HG03354 (cell line): Measurements from ENCODE around the gene HGS.

Experiments
- ATAC-seq: cut with Tn5 transposase; IDR thresholded peaks from one replicate; pipeline ENCODE4 v1.9.1; 2021; ENCODE audit warnings: mild to moderate bottlenecking; ENCODE audit not compliant: unreplicated experiment, poor library complexity, severe bottlenecking

Gene HGS, protein sequence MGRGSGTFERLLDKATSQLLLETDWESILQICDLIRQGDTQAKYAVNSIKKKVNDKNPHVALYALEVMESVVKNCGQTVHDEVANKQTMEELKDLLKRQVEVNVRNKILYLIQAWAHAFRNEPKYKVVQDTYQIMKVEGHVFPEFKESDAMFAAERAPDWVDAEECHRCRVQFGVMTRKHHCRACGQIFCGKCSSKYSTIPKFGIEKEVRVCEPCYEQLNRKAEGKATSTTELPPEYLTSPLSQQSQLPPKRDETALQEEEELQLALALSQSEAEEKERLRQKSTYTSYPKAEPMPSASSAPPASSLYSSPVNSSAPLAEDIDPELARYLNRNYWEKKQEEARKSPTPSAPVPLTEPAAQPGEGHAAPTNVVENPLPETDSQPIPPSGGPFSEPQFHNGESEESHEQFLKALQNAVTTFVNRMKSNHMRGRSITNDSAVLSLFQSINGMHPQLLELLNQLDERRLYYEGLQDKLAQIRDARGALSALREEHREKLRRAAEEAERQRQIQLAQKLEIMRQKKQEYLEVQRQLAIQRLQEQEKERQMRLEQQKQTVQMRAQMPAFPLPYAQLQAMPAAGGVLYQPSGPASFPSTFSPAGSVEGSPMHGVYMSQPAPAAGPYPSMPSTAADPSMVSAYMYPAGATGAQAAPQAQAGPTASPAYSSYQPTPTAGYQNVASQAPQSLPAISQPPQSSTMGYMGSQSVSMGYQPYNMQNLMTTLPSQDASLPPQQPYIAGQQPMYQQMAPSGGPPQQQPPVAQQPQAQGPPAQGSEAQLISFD

DNA sequence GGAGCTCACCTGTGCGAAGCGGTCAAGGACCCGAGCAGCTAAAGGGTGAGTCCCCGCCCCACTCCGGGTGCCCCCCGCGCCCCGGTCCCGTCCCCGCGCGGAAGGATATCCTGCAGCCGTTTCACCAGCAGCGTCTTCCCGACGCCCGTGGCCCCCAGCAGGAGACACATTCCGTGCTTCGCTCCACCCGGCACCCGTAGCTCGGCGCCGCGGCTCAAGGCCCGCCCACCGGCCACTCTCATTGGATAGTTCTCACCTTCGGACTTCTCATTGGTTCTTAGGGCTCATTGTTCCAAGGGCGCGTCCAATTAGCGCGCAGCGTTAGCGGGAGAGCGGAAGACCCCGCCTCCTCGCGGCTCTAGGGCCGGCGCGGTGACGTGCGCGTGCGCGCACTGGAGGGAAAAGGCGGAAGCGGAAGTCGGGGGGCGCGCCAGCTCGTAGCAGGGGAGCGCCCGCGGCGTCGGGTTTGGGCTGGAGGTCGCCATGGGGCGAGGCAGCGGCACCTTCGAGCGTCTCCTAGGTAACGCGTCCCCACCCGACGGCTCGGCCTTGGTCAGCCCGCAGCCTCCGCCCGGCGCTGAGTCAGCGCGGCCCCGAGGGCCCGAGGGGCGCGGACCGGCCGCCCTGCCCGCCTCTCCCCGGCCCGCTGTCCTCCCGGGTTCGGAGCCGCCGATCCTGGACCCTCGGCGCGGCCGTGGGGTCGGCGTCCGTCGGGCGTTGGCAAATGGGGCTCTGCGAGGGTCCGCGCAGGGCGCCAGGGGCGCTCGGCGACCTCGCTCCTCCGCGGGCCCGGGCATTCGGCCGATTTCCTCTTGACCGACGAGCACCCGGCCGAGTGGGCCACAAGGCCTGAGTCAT, at the start of gene HGS, which contains the start of gene ARL16:
HGS (plus strand) TSS at position 428 of the 858 bp plus-strand sequence; CDS start at position 484, 56 bp downstream.
ARL16 (minus strand) TSS at position 214 of the 858 bp plus-strand sequence; CDS start at position 170, 44 bp downstream.
- peak; percentile 92 for ATAC-seq

DNA sequence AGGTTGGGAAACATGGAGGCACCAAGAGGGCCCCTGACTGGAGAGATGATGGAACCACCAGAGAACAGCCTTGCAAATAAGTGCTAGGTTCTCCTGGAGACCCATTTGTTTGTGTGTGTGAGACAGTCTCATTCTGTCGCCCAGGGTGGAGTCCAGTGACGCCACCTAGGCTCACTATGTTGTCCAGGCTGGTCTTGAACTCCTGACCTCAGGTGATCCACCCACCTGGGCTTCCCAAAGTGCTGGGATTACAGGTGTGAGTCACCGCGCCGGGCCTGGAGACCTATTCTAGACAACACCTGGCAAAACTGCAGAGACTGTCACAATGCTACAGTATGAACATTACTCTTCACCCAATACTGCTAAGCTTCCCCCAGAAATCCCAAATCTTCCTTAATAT, 48.4 kb upstream of the HGS start:
- ATAC-seq = no peak

DNA sequence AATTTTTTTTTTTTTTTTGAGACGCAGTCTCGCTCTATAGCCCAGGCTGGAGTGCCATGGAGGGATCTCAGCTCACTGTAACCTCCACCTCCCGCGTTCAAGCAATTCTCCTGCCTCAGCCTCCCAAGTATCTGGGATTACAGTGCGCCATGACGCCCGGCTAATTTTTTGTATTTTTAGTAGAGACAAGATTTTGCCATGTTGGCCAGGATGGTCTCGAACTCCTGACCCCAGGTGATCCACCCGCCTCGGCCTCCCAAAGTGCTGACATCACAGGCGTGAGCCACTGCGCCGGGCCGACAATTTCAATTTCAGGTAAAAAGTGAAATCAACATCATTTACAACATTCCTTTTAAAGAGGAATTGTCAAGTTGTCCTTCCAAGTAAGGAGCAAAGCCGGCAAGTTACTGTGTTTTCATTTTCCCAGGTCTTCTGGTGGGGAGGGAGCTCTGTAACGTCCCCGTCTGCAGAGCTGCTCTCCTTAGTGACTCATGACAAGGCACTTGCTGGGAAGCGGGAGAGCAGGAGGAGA, 47.8 kb upstream of the HGS start:
- ATAC-seq = peak; percentile 16

DNA sequence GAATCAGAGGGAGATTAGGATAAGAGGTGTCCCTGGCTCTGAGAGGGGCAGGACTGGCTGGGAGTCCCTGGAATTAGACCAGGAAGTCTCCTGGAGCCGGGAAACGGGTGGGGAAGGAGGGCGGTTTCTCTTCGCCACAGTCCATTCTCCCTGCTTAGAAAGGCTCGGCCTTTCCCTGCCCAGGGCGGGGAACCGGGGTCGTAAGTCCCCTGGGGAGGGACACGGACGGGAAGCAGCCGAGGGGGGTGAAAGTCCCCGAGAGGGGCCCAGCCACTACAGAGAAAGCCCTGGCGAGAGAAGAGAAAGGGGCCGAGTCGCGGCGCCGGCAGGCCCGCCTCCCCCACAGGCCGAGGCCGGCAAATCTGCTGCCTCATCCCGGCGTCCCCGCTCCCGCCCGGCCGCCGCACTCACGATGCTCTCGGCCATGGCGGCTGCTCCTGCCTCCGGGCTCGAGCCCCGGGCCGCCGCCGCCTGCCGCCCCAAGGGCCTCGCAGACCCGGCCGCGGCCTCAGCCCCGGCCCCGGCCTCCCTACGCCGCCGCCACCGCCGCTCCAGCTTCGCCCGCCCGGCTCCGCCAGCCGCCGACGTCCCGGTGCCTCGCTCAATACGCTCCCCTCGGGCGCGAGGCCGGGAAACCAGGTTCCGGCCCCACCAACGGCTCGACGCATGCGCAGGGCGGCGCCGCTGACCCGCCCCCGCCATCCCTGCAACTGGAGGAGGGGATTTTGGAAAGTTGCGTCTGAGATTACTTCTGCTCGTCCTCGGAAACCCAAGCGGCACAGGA, 47.1 kb upstream of the HGS start, which contains the start of the genes NPLOC4 and TSPAN10:
NPLOC4 (minus strand) TSS at position 608 of the 784 bp plus-strand sequence; CDS start at position 426, 182 bp downstream.
TSPAN10 (plus strand) TSS at position 692 of the 784 bp plus-strand sequence. CDS start 5,217 bp downstream, outside the sequence.
- peak; percentile 82 for ATAC-seq

DNA sequence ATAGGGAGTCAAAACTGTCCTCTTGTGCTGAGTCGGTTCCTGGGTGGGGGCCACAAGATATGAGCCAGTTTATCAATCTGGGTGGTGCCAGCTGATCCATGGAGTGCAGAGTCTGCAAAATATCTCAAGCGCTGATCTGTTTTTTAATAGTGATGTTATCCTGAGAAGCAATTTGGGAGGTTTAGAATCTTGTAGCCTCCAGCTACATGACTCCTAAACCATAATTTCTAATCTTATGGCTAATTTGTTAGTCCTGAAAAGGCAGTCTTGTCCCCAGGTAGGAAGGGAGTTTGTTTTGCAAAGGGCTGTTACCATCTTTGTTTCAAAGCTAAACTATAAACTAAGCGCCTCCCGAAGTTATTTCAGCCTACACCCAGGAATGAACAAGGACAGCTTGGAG, 45.1 kb upstream of the HGS start:
- ATAC-seq = no peak

DNA sequence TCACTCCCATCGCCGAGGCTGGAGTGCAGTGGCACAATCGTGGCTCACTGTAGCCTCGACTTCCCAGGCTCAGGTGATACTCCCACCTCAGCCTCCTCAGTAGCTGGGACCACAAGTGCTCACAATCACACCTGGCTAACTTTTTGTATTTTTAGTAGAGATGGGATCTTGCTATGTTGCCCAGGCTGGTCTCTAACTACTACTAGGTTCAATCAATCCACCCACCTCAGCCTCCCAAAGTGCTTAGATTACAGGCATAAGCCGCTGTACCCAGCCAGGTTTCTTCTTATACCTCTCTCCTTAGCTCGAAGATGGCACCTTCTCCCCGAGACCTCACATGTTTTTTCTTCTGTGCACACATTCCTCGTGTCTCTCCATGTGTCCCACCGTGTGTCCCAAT, 43.8 kb upstream of the HGS start:
- no peak for ATAC-seq

DNA sequence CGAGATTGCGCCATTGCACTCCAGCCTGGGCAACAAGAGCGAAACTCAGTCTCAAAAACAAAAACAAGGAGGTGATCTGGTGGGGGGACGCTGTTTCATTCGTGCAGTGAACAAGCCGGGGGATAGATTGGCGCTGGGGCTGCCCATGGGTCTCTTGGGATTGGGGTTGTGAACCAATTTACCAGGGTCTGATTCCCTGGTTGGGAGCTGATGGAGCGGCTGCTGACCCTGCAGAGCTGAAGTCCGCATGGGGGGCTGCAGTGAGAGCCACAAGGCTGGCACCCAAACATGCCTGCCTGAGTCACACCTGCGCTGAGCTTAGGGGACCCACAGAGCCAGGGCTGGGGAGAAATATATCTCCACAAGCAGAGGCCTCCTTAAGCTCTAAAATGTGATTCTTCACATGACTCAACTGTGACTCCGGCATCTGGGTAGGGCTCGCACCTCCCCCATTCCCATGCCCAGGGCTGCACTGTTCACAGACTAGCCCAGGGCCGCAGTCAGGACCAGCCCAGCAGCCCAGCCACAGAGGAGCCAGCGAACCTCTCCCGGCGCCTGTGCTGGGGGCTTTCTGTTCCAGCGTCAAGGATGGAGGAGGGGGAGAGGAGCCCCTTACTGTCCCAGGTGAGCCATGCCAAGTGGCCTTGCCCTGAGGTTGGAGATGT, 41.9 kb upstream of the HGS start:
- ATAC-seq = no peak

DNA sequence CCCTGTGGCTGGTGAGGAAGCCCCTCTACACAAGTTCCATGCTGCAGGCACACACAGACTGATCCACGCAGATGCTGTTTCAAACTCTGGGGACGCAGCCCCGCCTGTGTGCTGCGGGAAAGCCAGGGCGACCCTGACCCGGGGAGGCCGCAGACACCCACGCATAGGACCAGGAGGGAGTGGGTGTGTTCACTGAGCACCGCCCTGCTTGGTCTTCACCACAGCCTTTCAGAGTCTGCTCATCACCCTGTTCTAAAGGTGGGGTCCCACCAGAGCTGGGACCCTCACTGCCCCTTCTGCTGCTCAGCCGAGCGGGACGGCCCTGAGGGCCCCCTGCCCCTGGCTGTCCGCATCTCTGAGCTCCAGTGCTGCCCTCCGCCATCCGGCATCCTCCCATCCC, 39.3 kb upstream of the HGS start:
- no peak for ATAC-seq

DNA sequence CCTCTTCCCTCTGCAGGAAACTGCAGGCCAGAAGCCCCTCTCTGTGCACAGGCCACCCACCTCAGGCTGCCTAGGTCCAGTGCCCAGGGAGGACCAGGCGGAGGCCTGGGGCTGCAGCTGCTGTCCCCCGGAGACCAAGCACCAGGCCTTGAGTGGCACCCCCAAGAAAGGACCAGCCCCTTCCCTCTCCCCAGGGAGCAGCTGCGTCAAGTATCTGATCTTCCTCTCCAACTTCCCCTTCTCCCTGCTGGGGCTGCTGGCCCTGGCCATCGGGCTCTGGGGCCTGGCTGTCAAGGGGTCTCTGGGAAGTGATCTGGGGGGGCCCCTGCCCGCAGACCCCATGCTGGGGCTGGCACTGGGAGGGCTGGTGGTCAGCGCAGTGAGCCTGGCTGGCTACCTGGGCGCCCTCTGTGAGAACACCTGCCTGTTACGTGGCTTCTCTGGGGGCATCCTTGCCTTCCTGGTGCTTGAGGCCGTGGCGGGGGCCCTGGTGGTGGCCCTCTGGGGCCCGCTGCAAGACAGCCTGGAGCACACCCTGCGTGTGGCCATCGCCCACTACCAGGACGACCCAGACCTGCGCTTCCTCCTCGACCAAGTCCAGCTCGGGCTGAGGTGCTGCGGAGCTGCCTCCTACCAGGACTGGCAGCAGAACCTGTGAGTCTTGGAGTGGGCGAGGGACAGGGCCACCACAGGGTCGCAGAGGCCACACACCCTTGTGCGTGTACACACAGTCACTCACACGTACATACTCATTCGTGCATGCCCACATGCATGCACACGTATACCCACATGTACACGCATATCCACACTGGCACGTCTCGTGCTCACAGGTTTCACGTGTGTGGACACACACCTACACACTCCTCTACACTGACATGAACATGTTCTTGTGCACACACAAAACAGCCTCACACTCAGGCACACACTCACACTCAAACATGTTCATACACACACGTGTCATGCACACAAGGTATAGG, 38.5 kb upstream of the HGS start:
- ATAC-seq = no peak

DNA sequence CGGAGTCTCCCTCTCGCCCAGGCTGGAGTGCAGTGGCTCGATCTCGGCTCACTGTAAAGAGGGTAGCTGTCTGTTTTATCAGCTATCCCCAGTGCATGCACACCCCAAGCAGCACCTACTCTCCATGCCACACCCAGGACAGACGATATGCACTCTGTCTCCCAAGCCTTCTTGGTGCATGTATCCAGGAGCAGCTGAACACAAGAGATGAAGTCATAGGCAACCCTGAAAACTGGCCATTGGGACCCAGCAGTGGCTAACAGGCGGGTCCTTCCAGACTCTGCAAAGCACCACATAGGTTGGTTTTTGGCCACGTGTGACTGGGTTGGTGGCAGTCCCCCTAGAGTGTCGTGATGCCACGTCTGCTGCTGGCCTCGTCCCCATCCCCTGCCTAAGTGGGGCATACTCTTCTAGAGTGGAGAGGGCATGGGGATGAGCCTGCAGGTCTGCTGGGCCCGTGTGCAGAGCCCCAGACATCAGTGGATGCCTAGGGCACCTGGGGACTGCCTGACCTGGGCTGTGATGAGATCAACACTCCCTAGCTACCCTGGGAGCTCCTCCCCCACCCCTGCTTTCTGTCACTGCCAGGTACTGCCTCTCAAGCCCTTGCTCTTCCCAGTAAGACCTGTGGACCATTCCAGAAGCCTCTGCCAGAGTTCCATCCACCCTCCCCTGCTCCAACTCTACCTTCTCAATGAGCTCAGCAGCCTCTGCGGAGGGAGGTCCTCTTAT, 36.8 kb upstream of the HGS start:
- ATAC-seq = no peak

DNA sequence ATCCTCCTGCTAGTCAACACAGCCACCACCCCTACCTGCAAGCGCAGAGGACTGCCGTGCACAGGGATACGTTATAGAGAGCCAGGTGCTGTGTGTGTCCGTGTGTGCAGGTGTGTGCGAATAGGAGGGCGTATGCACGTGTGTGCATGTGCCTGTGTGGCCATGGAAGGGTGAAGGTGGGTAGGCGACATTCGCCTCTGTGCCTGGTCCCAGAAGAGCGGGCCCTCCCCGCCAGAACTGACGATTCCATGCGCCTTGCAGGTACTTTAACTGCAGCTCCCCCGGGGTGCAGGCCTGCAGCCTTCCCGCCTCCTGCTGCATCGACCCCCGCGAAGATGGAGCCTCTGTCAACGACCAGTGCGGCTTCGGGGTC, 36.2 kb upstream of the HGS start:
- ATAC-seq = no peak

DNA sequence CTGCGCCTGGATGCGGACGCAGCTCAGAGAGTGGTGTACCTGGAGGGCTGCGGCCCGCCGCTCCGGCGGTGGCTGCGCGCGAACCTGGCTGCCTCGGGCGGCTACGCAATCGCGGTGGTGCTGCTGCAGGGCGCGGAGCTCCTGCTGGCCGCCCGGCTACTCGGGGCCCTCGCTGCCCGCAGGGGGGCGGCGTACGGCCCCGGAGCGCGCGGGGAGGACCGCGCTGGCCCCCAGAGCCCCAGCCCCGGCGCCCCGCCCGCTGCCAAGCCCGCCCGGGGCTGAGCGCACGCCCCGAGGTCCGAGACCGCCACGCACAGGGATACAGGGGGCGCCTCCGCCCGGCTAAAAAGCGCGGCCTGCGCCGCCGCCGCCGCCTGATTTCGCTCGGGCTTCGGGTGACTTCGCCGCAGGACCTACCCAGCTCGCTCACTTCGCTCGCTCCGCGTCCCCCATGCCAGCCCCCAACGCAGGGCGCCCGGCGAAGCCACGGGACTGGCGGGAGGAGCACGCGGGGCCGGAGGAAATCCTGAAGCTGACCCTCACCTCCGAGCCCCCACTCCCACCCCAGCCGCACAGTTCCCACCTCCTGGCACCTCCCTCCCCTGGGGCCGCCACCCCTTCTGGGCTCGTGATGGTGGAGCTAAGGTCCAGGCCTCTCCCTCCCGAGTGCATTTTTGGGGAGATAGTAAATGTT, 35.7 kb upstream of the HGS start:
- no peak for ATAC-seq

DNA sequence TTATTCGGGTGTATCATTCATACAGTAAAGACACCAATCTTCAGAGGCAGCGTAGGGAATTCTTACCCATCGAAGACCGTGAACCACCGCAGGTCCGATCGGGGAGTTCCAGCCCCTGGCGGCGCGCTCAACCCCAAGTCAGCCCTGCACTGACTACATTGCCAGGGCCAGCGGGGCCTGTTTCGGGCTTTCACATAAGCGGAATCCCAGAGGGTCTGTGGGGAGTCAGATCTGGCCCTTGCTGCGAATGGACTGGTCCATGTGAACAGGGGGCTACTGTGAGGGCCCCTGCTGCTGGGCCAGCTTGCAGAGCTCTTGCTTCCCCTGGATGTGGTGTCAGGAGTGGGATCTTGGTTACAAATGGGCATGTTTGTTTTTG, 35.1 kb upstream of the HGS start:
- ATAC-seq = no peak

DNA sequence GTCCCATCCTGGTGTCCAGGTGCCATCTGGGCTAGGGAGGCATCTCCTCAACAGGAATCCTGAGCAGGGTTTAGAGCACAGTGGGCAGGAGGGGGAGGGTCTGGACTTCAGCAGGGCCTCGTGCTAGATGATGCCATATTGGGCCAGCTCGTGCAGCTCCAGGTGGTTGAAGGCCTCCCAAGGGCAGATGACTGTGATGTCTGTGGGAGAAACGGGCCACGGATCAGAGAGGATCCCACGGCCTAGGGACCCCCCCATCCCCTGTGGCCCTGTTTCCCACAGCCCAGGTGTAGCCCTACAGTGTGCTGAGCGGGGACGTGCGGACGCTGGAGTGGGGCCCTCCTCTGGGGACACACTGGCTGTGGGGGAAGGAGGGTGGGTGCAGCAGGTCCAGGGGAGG, 32.9 kb upstream of the HGS start:
- no peak for ATAC-seq

DNA sequence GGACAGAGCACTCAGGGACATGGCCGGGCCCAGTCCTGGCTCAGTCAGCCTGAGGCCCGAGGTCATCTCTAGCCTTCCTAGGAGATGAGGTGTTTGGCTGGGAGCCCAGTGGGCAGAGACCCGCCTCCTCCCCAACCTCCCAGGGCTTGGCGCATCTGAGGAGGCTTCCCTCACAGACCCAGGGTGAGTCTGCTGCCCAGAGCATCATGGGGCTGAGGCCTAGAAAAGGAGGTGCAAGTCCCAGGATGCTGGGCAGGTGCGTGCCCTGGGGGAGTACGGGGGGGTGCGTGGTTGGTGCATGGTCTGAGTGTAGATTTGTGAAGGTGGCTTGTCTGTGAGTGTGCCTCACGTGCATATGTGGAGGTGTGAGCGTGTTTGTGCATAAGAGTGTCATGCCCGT, 32.1 kb upstream of the HGS start:
- ATAC-seq = no peak
